Endothelial cell of umbilical vein (primary cell): ENCODE results near the gene AGMO.

Experiments
- EZH2 ChIP-seq: IDR thresholded peaks from 2 replicates; pipeline ENCODE4 v1.6.1; 2012; ENCODE audit warnings: borderline replicate concordance, low read depth, mild to moderate bottlenecking, moderate library complexity, low read length, inconsistent platforms; ENCODE audit not compliant: severe bottlenecking
- FOS ChIP-seq: IDR thresholded peaks from 2 replicates; pipeline ENCODE4 v1.6.1; 2011; ENCODE audit warnings: mild to moderate bottlenecking, low read length, moderate library complexity, borderline replicate concordance; ENCODE audit not compliant: insufficient read depth
- GATA2 ChIP-seq: IDR thresholded peaks from 2 replicates; pipeline ENCODE4 v1.7.0; 2011; ENCODE audit warnings: low read depth, mild to moderate bottlenecking, moderate library complexity, mixed read lengths, low read length; ENCODE audit not compliant: insufficient read length, insufficient read depth
- JUN ChIP-seq: IDR thresholded peaks from 2 replicates; pipeline ENCODE4 v1.6.1; 2011; ENCODE audit warnings: borderline replicate concordance, low read depth; ENCODE audit not compliant: insufficient read length, insufficient read depth
- MYC ChIP-seq: IDR thresholded peaks from one replicate; pipeline ENCODE4 v1.6.1; 2011; ENCODE audit warnings: mild to moderate bottlenecking, low read depth, low read length
- POLR2A ChIP-seq: IDR thresholded peaks from 2 replicates; pipeline ENCODE4 v1.6.1; 2012; ENCODE audit warnings: low read depth, mild to moderate bottlenecking, control low read depth, low read length
- POLR2AphosphoS5 ChIP-seq: IDR thresholded peaks from 2 replicates; pipeline ENCODE4 v1.6.1; 2012; ENCODE audit warnings: low read depth, mild to moderate bottlenecking, control low read depth, low read length, moderate library complexity; ENCODE audit not compliant: insufficient read depth
- TF ChIP-seq, protein P1 (sequence below), 2 donors: IDR thresholded peaks; 1 replicate in 1 of 2; 2 replicates in 1 of 2; pipeline ENCODE4 v1.5.1; 2011; ENCODE audit warnings: low read length in 2 of 2, mild to moderate bottlenecking in 2 of 2, moderate library complexity in 2 of 2, control low read depth in 1 of 2, inconsistent platforms in 1 of 2, low read depth in 1 of 2; ENCODE audit not compliant: insufficient read depth in 1 of 2; ENCODE audit errors: extremely low read depth in 1 of 2
- TF ChIP-seq, protein P2 (sequence below): IDR thresholded peaks from 2 replicates; pipeline ENCODE4 v1.6.1; 2011; ENCODE audit not compliant: insufficient read depth, insufficient read length

DNA sequence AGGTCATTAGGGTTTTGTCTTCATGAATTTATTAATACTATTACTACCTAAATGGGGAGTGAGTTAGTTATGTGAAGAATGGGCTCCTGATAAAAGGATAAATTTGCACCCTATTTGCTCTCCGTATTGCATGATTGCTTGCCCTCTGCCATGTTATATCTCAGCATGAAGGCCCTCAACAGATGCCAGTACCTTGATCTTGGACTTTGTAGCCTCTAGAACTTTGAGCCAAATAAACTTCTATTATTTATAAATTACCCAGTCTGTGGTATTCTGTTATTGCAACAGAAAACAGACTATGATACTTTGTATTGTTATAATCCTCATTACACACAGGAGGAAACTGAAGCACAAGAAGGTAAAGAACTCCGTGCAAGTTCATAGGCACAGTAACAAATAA is 150.8 kb downstream of the AGMO start:
- no peak for TF ChIP-seq POLR2AphosphoS5
- TF ChIP-seq, protein P1, sequence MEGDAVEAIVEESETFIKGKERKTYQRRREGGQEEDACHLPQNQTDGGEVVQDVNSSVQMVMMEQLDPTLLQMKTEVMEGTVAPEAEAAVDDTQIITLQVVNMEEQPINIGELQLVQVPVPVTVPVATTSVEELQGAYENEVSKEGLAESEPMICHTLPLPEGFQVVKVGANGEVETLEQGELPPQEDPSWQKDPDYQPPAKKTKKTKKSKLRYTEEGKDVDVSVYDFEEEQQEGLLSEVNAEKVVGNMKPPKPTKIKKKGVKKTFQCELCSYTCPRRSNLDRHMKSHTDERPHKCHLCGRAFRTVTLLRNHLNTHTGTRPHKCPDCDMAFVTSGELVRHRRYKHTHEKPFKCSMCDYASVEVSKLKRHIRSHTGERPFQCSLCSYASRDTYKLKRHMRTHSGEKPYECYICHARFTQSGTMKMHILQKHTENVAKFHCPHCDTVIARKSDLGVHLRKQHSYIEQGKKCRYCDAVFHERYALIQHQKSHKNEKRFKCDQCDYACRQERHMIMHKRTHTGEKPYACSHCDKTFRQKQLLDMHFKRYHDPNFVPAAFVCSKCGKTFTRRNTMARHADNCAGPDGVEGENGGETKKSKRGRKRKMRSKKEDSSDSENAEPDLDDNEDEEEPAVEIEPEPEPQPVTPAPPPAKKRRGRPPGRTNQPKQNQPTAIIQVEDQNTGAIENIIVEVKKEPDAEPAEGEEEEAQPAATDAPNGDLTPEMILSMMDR (IDR thresholded peaks at IDR 0.05; ENCODE audit: extremely low read depth in 1 of 2, insufficient read depth in 1 of 2, low read depth in 1 of 2, low read length in 2 of 2): no peak
- no peak for TF ChIP-seq POLR2A
- TF ChIP-seq, protein P2, sequence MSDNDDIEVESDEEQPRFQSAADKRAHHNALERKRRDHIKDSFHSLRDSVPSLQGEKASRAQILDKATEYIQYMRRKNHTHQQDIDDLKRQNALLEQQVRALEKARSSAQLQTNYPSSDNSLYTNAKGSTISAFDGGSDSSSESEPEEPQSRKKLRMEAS: no peak
- TF ChIP-seq EZH2: no peak
- TF ChIP-seq FOS: no peak
- no peak for TF ChIP-seq MYC
- no peak for TF ChIP-seq GATA2
- no peak for TF ChIP-seq JUN
